Breast epithelium (tissue), 4 donors: ENCODE results near the gene ENTPD1. TPM values are rescaled to one million over a fixed set of nuclear protein-coding genes. Genes with fewer than 3 reads are reported as not detected.
A peak's percentile ranks its signal among the peaks of the same experiment; 100 is the strongest.

Experiments used
- DNase-seq, 2 donors: peaks; one replicate each; pipeline ENCODE4 v3.0.0-alpha.2; 2019; ENCODE audit warnings: low spot score in 2 of 2
- H3K27ac ChIP-seq, 2 donors: fragments of 200-600 bp; sonication (generic) in 1 of 2; one replicate each; pipeline ENCODE4 v1.5.1; 2016 to 2019; ENCODE audit warnings: mild to moderate bottlenecking in 1 of 2
- H3K27me3 ChIP-seq, 2 donors: fragments of 200-600 bp; sonication (generic) in 1 of 2; one replicate each; pipeline versions ENCODE4 v1.5.1 to v1.6.0; 2017 to 2019; ENCODE audit warnings: control low read depth in 1 of 2, mild to moderate bottlenecking in 1 of 2
- H3K36me3 ChIP-seq: fragments of 200-600 bp; one replicate; pipeline ENCODE4 v1.5.1; 2019
- H3K4me1 ChIP-seq, 2 donors: fragments of 200-600 bp; sonication (generic); one replicate each; pipeline ENCODE4 v1.5.1; 2016 to 2019; ENCODE audit warnings: control low read depth in 1 of 2
- H3K4me3 ChIP-seq, 3 donors: fragments of 200-600 bp; sonication (generic); 1 replicate in 2 of 3; 2 replicates in 1 of 3; pipeline ENCODE4 v1.5.1; 2016 to 2019; ENCODE audit warnings: mild to moderate bottlenecking in 3 of 3, moderate library complexity in 2 of 3
- H3K9me3 ChIP-seq, 2 donors: fragments of 200-600 bp; sonication (generic) in 1 of 2; one replicate each; pipeline ENCODE4 v1.5.1; 2016 to 2019; ENCODE audit warnings: control low read depth in 1 of 2
- POLR2A ChIP-seq: fragments of 450-650 bp; IDR thresholded peaks from one replicate; pipeline ENCODE4 v1.6.1; 2016; ENCODE audit warnings: antibody characterized with exemption, mild to moderate bottlenecking, moderate library complexity
- POLR2AphosphoS5 ChIP-seq, 3 donors: sonication (generic); formaldehyde crosslinking; IDR thresholded peaks; one replicate each; pipeline ENCODE4 v1.6.1; 2017; ENCODE audit warnings: antibody characterized with exemption in 3 of 3
- intact Hi-C: fragments of 100-400 bp; cut with DNase I; formaldehyde crosslinking; loops from one replicate; pipeline ENCODE4 v1.15.1; 2023; ENCODE audit warnings: low total_unique reads
- total RNA-seq, 3 donors: library from RNA; depleted of rRNA; stranded (reverse); fragments of >200 nt; gene quantifications; one replicate each; pipeline ENCODE4 v1.1.0, GENCODE V29; 2016
- TF ChIP-seq, protein P1 (sequence below), 3 donors: fragments of 450-650 bp; IDR thresholded peaks; one replicate each; pipeline ENCODE4 v1.5.1; 2016 to 2017; ENCODE audit warnings: antibody characterized with exemption in 3 of 3, mild to moderate bottlenecking in 3 of 3, moderate library complexity in 3 of 3

ENTPD1 gene
- total RNA-seq, 3 donors from 2014 or later, result 17.4 to 26.9 (median 18.4) TPM

DNA sequence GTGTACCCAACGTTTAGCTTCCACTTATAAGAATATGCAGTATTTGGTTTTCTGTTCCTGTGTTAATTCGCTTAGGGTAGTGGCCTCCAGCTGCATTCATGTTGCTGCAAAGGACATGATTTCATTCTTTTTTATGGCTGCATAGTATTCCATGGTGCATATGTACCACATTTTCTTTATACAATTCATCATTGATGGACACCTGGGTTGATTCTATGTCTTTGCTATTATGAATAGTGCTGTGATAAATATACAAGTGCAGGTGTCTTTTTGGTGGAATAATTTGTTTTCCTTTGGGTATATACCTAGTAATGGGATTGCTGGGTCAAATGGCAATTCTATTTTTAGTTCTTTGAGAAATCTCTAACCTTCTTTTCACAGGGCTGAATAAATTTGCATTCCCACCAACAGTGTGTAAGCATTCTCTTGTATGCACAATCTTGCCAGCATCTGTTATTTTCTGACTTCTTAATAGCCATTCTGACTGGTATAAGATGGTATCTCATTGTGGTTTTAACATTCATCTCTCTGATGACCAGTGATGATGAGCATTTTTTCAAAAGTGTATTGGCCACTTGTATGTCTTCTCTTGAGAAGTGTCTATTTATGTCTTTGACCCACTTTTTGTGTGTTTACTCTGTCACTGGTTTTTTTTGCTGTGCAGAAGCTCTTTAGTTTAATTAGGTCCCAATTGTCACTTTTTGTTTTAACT, 79.3 kb downstream of the ENTPD1 start:
- no peak overlapping the region for H3K4me3 ChIP-seq
- H3K27me3 ChIP-seq, result no peaks in the 10 kb centered on the region
- intact Hi-C loops, result no loop called here
- no peak for TF ChIP-seq POLR2AphosphoS5 (IDR thresholded peaks at IDR 0.05)
- TF ChIP-seq, protein P1, sequence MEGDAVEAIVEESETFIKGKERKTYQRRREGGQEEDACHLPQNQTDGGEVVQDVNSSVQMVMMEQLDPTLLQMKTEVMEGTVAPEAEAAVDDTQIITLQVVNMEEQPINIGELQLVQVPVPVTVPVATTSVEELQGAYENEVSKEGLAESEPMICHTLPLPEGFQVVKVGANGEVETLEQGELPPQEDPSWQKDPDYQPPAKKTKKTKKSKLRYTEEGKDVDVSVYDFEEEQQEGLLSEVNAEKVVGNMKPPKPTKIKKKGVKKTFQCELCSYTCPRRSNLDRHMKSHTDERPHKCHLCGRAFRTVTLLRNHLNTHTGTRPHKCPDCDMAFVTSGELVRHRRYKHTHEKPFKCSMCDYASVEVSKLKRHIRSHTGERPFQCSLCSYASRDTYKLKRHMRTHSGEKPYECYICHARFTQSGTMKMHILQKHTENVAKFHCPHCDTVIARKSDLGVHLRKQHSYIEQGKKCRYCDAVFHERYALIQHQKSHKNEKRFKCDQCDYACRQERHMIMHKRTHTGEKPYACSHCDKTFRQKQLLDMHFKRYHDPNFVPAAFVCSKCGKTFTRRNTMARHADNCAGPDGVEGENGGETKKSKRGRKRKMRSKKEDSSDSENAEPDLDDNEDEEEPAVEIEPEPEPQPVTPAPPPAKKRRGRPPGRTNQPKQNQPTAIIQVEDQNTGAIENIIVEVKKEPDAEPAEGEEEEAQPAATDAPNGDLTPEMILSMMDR (IDR thresholded peaks at IDR 0.05), result no peak
- no peak for TF ChIP-seq POLR2A
- no peaks in the 10 kb centered on the region for H3K36me3 ChIP-seq
- no peak overlapping the region for H3K27ac ChIP-seq
- no peaks in the 10 kb centered on the region for H3K9me3 ChIP-seq
- H3K4me1 ChIP-seq, result no peaks in the 10 kb centered on the region
- no peak for DNase-seq

DNA sequence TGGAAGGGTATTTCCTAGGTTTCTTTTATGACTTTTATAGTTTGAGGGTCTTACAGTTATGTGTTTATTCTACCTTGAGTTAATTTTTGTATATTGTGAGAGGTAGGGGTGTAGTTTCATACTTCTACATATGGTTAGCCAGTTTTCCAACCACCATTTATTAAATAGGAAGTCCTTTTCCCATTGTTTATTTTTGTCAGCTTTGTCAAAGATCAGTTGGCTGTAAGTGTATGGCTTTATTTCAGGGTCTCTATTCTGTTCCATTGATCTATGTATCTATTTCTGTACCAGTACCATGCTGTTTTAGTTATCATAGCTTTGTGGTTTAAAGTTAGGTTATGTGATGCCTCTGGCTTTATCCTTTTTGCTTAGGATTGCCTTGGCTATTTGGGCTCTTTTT, 79.9 kb downstream of the ENTPD1 start:
- no peak for DNase-seq
- Histone ChIP-seq H3K27ac (no peak overlapping the region), H3K4me1 (no peaks in the 10 kb centered on the region), H3K4me3 (no peak overlapping the region), H3K36me3 (no peaks in the 10 kb centered on the region), H3K9me3 (no peaks in the 10 kb centered on the region), H3K27me3 (no peaks in the 10 kb centered on the region)
- TF ChIP-seq POLR2A (no peak), POLR2AphosphoS5 (IDR thresholded peaks at IDR 0.05) (no peak)
- intact Hi-C loops, result no loop called here

DNA sequence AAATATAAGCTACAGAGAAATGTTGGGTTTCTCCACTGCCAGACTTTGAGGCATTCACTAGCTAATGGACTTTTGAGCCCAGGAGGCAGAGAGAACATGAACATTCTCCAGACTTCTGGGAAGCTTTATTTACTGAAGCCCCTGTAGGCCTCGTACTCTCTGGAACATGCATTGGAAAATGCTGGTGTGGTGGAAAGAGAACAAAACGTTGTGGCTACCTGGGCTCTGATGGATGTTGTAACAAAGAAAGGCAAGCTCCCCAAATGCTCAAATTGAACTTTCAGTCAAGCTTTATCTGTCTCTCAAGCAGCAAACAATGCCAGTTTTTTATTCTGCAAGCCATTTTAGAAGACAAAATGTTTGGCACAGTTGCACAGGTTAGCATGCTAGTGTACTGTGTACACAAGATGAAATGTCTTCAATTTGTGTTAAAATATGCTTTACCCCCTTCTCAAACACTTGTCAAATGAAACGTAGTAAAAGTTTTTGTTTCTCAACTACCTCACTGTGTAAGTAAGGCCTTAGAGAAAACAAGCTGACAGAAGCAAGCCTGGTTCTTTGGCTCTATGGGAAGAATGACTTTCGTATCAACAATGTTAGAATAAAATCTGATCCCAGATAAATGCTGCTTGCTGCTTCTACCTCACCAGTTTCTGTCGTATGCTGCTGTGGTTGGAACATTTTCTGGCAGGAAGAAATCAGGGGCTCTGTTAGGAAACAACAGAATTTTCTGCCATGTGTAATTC, 80.8 kb downstream of the ENTPD1 start:
- TF ChIP-seq, protein P1 (IDR thresholded peaks at IDR 0.05), result no peak
- TF ChIP-seq POLR2AphosphoS5 (IDR thresholded peaks at IDR 0.05) (no peak), POLR2A (no peak)
- DNase-seq, result no peak
- intact Hi-C loops, result no loop called here
- H3K27me3 ChIP-seq, result no peaks in the 10 kb centered on the region
- H3K36me3 ChIP-seq, result no peaks in the 10 kb centered on the region
- H3K4me1 ChIP-seq, result peaks cover 0 to 3% of the 10 kb centered on the region in 2 donors
- no peaks in the 10 kb centered on the region for H3K9me3 ChIP-seq
- peak overlapping the region in 1 of 2 donors; percentile 8 for H3K27ac ChIP-seq
- no peak overlapping the region for H3K4me3 ChIP-seq

DNA sequence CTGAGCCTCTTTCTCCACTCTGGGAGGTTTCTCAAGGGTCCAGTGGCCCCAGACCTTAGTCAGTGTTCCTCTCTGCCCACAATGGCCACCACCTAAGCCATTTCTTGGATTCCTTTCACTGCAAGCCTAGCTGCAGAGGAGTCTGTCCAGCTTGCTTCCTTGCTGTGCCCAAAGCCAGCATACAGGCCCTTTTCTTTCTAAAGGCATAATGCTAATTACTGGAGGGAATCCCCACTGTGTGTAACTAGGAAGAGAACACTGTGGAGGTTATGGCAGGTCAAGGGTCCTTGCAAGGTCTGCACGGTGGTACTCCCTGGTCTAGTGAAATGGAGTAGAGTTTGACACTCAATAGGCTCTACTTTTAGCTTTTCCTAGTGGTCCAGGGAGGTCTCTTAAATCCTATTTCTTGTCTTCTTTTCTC, 81.4 kb downstream of the ENTPD1 start:
- intact Hi-C loops, result no loop called here
- TF ChIP-seq POLR2A, result no peak
- no peak for TF ChIP-seq POLR2AphosphoS5 (IDR thresholded peaks at IDR 0.05)
- TF ChIP-seq, protein P1 (IDR thresholded peaks at IDR 0.05), result no peak
- Histone ChIP-seq H3K27ac (peak overlapping the region in 1 of 2 donors; percentile 8), H3K9me3 (no peaks in the 10 kb centered on the region), H3K4me3 (no peak overlapping the region), H3K27me3 (no peaks in the 10 kb centered on the region), H3K36me3 (no peaks in the 10 kb centered on the region), H3K4me1 (peaks cover 0 to 4% of the 10 kb centered on the region in 2 donors)
- no peak for DNase-seq

DNA sequence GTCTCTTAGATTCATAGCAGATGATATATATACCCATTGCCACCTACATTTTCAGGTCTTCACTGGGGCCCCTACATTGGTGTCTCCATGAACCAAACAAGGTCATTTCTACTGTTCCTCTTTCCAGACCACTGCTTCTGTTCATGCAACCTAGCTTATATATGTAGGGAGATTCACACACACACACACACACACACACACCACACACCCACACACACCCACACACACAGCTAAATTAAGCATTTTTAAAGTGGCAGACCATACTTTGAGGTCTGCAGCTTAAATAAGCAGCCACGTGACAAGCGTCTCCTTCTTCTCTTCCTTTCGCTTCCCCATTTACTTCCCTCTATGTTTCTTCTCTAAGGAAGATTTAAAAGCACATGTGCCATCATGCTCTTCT, 81.8 kb downstream of the ENTPD1 start:
- intact Hi-C loops, result no loop called here
- Histone ChIP-seq H3K27me3 (no peaks in the 10 kb centered on the region), H3K27ac (no peak overlapping the region), H3K4me3 (no peak overlapping the region), H3K36me3 (no peaks in the 10 kb centered on the region), H3K9me3 (no peaks in the 10 kb centered on the region), H3K4me1 (peaks cover 0 to 4% of the 10 kb centered on the region in 2 donors)
- TF ChIP-seq, protein P1 (IDR thresholded peaks at IDR 0.05), result no peak
- TF ChIP-seq POLR2AphosphoS5 (IDR thresholded peaks at IDR 0.05) (no peak), POLR2A (no peak)
- no peak for DNase-seq
